Endodermal cell (in vitro differentiated cells): ENCODE results near the gene SLC25A22. TPM values are rescaled to one million over a fixed set of nuclear protein-coding genes. Genes with fewer than 3 reads are reported as not detected.

Source experiments
- DNase-seq: peaks from one replicate; pipeline ENCODE4 v3.0.0-alpha.2; 2017
- H3K27ac ChIP-seq: 2 replicates; pipeline ENCODE4 v1.5.1; 2013; ENCODE audit warnings: mild to moderate bottlenecking, low read depth, low read length, moderate library complexity
- H3K27me3 ChIP-seq: 2 replicates; pipeline ENCODE4 v1.6.1; 2013; ENCODE audit warnings: mild to moderate bottlenecking, low read length, moderate library complexity; ENCODE audit not compliant: insufficient read depth, control insufficient read depth, poor library complexity, severe bottlenecking
- H3K36me3 ChIP-seq: 2 replicates; pipeline ENCODE4 v1.7.0; 2013; ENCODE audit warnings: mild to moderate bottlenecking, low read length, moderate library complexity; ENCODE audit not compliant: control insufficient read depth, insufficient read depth
- H3K4me1 ChIP-seq: one replicate; pipeline ENCODE4 v1.7.0; 2013; ENCODE audit warnings: low read length; ENCODE audit not compliant: control insufficient read depth, insufficient read depth
- H3K4me3 ChIP-seq: 2 replicates; pipeline ENCODE4 v1.5.1; 2013; ENCODE audit warnings: mild to moderate bottlenecking, low read length, moderate library complexity
- H3K9ac ChIP-seq: 2 replicates; pipeline ENCODE4 v1.6.1; 2013; ENCODE audit warnings: mild to moderate bottlenecking, low read length, moderate library complexity; ENCODE audit not compliant: poor library complexity, severe bottlenecking; ENCODE audit errors: extremely low read depth
- H3K9me3 ChIP-seq: 2 replicates; pipeline ENCODE4 v1.6.1; 2013; ENCODE audit warnings: mild to moderate bottlenecking, low read length, moderate library complexity; ENCODE audit not compliant: control insufficient read depth
- H3K27ac Mint-ChIP-seq: 2 replicates; pipeline ENCODE4 v1.8.0; 2020; ENCODE audit warnings: mixed read lengths
- H3K27me3 Mint-ChIP-seq: 2 replicates; pipeline ENCODE4 v1.8.0; 2021; ENCODE audit warnings: mild to moderate bottlenecking, mixed read lengths; ENCODE audit not compliant: insufficient read depth
- H3K36me3 Mint-ChIP-seq: 2 replicates; pipeline ENCODE4 v1.8.0; 2020; ENCODE audit warnings: low read depth, mixed read lengths
- H3K4me1 Mint-ChIP-seq: 2 replicates; pipeline ENCODE4 v1.8.0; 2020; ENCODE audit warnings: mixed read lengths
- H3K4me3 Mint-ChIP-seq: 2 replicates; pipeline ENCODE4 v1.8.0; 2020; ENCODE audit warnings: mild to moderate bottlenecking, moderate library complexity, mixed read lengths
- H3K9me3 Mint-ChIP-seq: 2 replicates; pipeline ENCODE4 v1.8.0; 2020; ENCODE audit warnings: mild to moderate bottlenecking, mixed read lengths
- whole genome bisulfite sequencing, 2 experiments: methylation state at CpG; one replicate each; pipeline versions ENCODE4 v1.1.5 to v1.1.7; 2013; ENCODE audit warnings: missing lambda C conversion rate in 2 of 2, mixed read lengths in 1 of 2; ENCODE audit not compliant: insufficient coverage in 1 of 2, insufficient read length in 1 of 2; 5-methylcytosine and 5-hydroxymethylcytosine counted together
- total RNA-seq, 2 donors: library from RNA; stranded (reverse); fragmentation: NEBNext Ultra II Directional in 1 of 2; extraction: Animal tissue kit (Norgen Biotek cat#: 25700) in 1 of 2; gene quantifications; 2 replicates in 1 of 2; 3 replicates in 1 of 2; pipeline ENCODE4 v1.2.1, GENCODE V29; 2021
- TF ChIP-seq, protein P1 (sequence below): fragments of 200-600 bp; sonication (generic); conservative IDR thresholded peaks from 2 replicates; pipeline ENCODE4 v1.5.0; 2021; ENCODE audit warnings: antibody characterized with exemption, mild to moderate bottlenecking

The SLC25A22 gene
- total RNA-seq, 2 donors from 2014 or later = 46.5 to 56.2 TPM

DNA sequence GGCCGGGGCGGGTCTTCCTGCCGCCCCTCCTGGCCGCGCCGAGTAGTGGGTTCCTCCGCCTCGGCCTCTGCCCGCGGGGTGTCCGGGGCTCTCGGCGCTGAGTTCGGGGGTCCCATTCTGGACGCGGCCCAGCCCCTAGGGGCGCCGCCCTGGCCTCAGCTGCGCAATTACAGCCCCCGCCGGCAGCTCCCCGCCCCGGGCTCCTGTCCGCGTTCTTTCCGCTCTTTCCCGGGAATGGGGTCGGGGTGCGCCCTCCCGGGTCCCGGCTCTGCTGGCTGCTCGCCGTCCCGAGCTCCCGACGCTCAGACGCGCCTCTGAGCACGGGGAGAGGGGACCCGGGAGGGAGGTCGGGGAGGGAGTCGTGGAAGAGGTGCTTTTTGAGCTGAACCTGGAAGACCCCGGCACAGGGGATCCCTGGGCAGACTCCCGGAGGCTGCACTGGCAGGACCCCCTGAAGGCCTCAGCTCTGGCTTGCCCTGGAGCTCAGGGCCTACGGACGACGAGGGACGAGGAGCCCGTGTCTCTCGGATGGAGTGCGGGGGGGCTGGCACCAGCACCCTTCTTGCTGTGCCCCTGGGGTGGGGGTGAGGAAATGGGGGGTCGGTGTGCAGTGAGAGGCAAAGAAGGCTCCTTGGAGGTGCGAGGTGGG, 45.1 kb upstream of the SLC25A22 start:
- Histone ChIP-seq H3K9me3 (no peaks in the 10 kb centered on the region), H3K27me3 (no peaks in the 10 kb centered on the region), H3K36me3 (peaks cover 31% of the 10 kb centered on the region), H3K4me1 (peaks cover 15% of the 10 kb centered on the region), H3K27ac (no peak overlapping the region), H3K4me3 (peak overlapping the region; percentile 88), H3K9ac (peak overlapping the region; percentile 68)
- TF ChIP-seq, protein P1, sequence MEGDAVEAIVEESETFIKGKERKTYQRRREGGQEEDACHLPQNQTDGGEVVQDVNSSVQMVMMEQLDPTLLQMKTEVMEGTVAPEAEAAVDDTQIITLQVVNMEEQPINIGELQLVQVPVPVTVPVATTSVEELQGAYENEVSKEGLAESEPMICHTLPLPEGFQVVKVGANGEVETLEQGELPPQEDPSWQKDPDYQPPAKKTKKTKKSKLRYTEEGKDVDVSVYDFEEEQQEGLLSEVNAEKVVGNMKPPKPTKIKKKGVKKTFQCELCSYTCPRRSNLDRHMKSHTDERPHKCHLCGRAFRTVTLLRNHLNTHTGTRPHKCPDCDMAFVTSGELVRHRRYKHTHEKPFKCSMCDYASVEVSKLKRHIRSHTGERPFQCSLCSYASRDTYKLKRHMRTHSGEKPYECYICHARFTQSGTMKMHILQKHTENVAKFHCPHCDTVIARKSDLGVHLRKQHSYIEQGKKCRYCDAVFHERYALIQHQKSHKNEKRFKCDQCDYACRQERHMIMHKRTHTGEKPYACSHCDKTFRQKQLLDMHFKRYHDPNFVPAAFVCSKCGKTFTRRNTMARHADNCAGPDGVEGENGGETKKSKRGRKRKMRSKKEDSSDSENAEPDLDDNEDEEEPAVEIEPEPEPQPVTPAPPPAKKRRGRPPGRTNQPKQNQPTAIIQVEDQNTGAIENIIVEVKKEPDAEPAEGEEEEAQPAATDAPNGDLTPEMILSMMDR = peak; percentile 51
- Mint-ChIP-seq H3K4me3 (peak overlapping the region; percentile 78), H3K9me3 (no peaks in the 10 kb centered on the region), H3K36me3 (peaks cover 17% of the 10 kb centered on the region), H3K4me1 (peaks cover 14% of the 10 kb centered on the region), H3K27me3 (peaks cover 2% of the 10 kb centered on the region), H3K27ac (peak overlapping the region; percentile 84)
- DNase-seq = peak; percentile 74
- 0% methylated on average over 18 to 53 of the region's 53 CpGs for WGBS, 2 experiments

GRCh38 chr11:842370-843002, 44.4 kb upstream of the SLC25A22 start, which contains the start of the genes POLR2L and TSPAN4:
TSS of gene POLR2L (minus strand) at chr11:842529. CDS start at chr11:842508, 21 bp downstream.
TSS of gene TSPAN4 (plus strand) at chr11:842852. CDS start at chr11:850305, 7,453 bp downstream.
- Mint-ChIP-seq H3K4me1 (peaks cover 14% of the 10 kb centered on the region), H3K27ac (peak within 1 kb of the TSS; percentile 86), H3K27me3 (peaks cover 2% of the 10 kb centered on the region), H3K9me3 (no peaks in the 10 kb centered on the region), H3K4me3 (peak within 1 kb of the TSS; percentile 78), H3K36me3 (peaks cover 24% of the 10 kb centered on the region)
- Histone ChIP-seq H3K4me1 (peaks cover 15% of the 10 kb centered on the region), H3K4me3 (peak within 1 kb of the TSS; percentile 88), H3K36me3 (peaks cover 37% of the 10 kb centered on the region), H3K27ac (peak within 1 kb of the TSS; percentile 99), H3K9me3 (no peaks in the 10 kb centered on the region), H3K27me3 (no peaks in the 10 kb centered on the region), H3K9ac (peak within 1 kb of the TSS; percentile 89)
- TF ChIP-seq, protein P1 = no peak
- DNase-seq = peak; percentile 96
- WGBS, 2 experiments = 0% methylated on average over 6 to 87 of the region's 87 CpGs

DNA sequence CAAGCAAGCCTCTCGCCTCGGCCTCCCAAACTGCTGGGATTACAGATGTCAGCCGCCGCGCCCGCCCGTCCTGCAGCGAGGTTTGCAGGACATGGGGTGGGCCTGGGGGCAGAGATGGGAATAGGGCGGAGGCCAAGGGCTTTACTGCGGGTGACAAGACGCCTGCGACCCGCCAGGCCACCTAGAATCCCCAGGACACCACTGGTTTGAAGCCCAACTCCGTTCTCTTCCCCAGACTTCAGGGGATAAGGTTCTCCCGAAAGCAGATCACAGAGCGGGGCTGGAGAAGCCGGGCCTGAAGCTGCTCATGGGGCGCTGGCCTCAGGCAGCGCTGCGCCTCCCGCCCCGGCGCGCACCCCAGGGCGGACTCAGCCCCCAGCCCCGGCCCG, 43.9 kb upstream of the SLC25A22 start:
- WGBS, 2 experiments = 1% methylated on average over 11 to 27 of the region's 27 CpGs
- peak overlapping the region; percentile 99 for H3K27ac ChIP-seq
- H3K4me3 ChIP-seq = peak overlapping the region; percentile 88
- H3K9me3 ChIP-seq = no peaks in the 10 kb centered on the region
- Mint-ChIP-seq H3K4me3 (peak overlapping the region; percentile 78), H3K4me1 (peaks cover 14% of the 10 kb centered on the region), H3K36me3 (peaks cover 25% of the 10 kb centered on the region), H3K27me3 (peaks cover 2% of the 10 kb centered on the region), H3K27ac (peak overlapping the region; percentile 86), H3K9me3 (no peaks in the 10 kb centered on the region)
- no peaks in the 10 kb centered on the region for H3K27me3 ChIP-seq
- DNase-seq = no peak
- H3K4me1 ChIP-seq = peaks cover 15% of the 10 kb centered on the region
- H3K9ac ChIP-seq = peak overlapping the region; percentile 89
- TF ChIP-seq, protein P1 = no peak
- peaks cover 41% of the 10 kb centered on the region for H3K36me3 ChIP-seq
